Activated CD4-positive, alpha-beta T cell treated with anti-CD3 and anti-CD28 coated beads for 24 hours (primary cell): ENCODE data around the gene PRKCB.
"Not testable (repeated sequence)": the region's sequence is repeated elsewhere in the genome, so short reads cannot be mapped to it uniquely, and the experiment has no call there.

ENCODE experiments used
- DNase-seq, 2 donors: peaks; one replicate each; pipeline ENCODE4 v3.0.0-alpha.2; 2020; ENCODE audit warnings: low read depth in 2 of 2

The PRKCB gene

DNA sequence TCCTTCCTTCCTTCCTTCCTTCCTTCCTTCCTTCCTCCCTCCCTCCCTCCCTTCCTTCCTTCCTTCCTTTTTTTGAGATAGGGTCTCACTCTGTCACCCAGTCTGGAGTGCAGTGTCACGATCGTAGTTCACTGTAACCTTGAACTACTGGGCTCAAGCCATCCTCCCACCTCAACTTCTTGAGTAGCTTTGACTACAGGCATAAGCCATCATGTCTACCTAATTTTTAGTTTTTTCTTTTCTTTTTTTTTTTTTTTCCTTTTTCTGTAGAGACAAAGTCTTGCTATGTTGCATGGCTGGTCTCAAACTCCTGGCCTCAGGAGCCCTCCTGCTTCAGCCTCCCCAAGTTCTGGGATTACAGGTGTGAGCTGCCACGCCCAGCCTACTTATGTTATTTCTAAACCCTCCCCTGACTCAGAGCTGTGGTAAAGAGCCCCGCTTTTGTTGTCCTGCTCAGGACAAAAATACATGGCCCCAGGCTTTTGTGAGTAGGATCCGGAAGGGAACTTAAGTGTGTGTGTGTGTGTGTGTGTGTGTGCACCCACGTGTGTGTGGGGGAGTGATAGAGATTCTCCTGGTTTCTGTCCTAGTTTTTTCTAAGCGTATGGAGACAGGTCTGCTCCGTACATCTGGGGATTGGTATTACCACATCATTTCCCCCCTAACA, 67.1 kb downstream of the PRKCB start:
- DNase-seq, result no peak

- DNase-seq, result no peak
Measured at GRCh38 chr16:23905027-23905426, 69.2 kb downstream of the PRKCB start.

DNA sequence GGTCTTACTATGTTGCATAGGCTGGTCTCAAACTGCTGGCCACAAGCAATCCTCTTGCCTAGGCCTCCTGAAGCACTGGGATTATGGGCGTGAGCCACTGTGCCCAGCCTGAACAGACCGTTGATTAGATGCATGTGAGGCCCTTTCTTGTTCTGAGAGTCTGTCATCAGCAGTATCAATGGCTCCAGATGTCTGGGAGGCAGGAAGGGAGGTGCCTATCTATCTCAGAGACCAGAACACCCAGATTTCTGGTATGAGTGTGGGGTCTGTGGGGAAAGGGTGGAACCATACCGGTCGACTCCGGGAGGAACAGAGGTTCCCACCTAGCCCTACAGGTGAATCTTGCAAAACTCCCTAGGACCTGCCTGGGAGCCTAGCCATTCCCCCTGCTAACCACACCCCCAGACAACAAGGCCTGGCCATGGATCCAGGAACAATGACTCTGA, 71.7 kb downstream of the PRKCB start:
- DNase-seq, result no peak

GRCh38 chr16:23907903-23908302, 72.1 kb downstream of the PRKCB start:
- DNase-seq, result no peak

DNA sequence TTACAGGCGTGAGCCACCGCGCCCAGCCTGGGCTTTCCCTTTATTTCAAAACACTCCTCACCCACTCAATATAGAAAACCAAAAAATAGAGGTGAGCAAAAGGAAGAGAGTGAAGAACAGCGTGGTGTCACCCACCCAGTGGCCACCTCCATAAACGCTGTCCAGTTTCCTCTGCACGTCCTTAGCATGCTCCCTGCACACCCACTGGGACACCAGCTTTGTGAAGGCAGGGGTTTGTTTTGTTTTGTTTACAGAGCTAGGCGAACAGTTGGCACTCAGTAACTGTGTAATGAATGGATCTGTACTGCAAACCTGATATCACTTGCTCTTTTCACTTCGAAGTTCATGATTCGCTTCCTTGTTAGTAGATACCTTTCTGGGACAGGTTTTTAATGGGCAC, 73.0 kb downstream of the PRKCB start:
- DNase-seq, result no peak

DNA sequence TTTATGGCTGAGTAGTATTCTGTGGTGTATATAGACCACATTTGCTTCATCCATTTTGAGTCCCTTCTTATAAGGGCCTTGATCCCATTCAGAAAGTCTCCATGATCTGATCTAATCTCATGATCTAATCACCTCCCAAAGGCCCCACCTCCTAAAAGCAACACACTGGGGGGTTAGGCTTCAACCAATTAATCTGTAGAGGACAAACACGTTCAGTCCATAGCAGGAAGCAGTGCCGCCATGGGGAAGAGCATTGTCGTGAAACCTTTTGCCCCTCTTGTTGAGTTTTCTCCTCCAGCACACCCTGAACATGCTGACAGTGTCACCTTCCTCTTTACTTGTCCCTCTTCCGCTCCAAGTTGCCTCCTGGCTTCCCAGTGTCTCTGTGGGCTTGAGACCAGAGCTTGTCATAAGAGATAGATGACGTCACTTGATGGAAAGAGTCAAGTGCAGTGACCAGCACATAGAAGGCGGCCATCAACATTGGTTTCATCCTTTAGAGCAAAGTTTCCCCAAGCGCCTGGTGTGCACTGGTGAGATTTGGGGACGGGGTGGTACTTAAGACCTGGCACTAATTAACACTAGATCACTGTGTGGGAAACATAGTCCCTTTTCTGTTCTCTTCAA, 74.1 kb downstream of the PRKCB start:
- no peak for DNase-seq

DNA sequence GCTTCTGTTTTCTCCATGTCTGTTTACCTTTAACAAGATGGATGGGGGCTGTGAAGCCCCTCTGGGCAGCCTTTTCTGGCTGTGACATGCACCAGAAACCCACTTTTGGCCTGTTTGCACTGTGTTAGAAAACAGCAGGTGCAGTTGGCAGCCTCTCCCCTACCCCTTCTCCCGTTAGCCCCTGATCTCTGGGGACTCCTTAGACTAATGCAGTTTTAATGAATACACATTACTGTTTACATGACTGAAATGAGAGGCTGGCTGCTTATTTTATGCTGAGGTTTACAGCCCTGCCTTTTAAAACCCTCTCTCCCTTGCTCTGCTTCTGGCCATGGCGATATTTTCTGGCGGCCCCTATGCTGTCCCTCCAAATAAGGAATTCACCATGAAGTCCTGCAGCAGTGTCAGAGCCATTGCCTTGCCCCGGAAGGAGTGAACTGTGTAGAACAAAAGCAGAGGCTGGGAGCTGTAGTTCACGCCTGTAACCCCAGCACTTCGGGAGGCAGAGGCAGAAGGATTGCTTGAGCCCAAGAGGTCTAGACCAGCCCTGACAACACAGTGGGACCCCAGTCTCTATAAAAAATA, 79.3 kb downstream of the PRKCB start:
- no peak for DNase-seq

GRCh38 chr16:23916552-23916951, 80.8 kb downstream of the PRKCB start:
- not testable (repeated sequence) for DNase-seq

DNA sequence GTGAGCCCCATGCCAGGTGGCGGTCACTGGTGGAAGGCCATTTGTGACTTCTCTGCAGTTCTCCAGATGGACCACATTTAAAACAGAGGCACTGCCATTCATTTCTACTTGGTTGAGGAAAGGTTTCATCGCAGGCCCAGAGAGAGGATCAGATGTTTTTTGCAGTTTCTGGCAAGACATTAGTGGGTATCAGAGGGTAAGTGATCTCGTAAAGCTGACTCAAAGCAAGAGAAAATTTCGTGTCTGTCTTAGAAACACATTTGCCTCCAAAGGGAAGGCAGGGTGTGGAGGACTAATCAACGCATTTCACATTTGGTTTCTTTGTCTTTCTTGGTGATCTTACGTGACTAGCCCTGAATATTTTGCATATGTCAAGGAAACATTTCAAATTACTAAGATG, 81.8 kb downstream of the PRKCB start:
- DNase-seq, result no peak

DNA sequence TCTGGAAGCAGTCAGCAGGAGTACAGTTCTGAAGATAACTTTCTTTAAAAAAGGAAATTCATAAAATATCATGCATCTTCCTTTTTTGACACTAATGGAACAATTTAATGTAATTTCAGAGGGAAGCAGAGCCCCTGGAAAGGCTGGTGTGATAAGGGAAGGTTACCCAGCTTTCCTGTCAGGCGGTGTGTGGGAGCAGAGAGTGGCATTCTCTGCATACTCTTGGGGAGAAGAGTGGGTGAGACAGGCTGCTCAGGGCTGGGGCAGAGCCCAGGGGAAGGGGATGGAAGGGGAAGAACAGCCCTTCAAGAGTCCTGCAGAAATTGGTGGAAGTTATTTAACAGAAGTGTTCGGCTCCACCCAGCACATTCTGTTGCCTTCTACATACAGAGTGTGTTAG, 84.7 kb downstream of the PRKCB start:
- no peak for DNase-seq

DNA sequence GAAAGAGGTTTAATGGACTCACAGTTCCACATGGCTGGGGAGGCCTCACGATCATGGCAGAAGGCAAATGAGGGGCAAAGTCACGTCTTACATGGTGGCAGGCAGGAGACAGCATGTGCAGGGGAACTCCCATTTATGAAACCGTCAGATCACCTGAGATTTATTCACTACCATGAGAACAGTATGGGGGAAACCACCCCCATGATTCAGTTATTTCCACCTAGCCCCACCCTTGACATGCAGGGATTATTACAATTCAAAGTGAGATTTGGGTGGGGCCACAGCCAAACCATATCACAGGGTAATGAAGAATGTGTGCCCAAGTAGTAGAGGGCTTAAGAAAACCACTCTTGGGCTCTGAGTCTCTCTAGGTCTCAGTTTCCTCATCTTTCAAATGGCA, 85.1 kb downstream of the PRKCB start:
- DNase-seq, result peak; percentile 4 to 14

GRCh38 chr16:23922406-23922805, 86.6 kb downstream of the PRKCB start:
- no peak for DNase-seq

GRCh38 chr16:23924128-23924527, 88.3 kb downstream of the PRKCB start:
- no peak for DNase-seq

GRCh38 chr16:23927796-23928195, 92.0 kb downstream of the PRKCB start:
- no peak for DNase-seq

GRCh38 chr16:23929237-23929636, 93.5 kb downstream of the PRKCB start:
- DNase-seq, result no peak

DNA sequence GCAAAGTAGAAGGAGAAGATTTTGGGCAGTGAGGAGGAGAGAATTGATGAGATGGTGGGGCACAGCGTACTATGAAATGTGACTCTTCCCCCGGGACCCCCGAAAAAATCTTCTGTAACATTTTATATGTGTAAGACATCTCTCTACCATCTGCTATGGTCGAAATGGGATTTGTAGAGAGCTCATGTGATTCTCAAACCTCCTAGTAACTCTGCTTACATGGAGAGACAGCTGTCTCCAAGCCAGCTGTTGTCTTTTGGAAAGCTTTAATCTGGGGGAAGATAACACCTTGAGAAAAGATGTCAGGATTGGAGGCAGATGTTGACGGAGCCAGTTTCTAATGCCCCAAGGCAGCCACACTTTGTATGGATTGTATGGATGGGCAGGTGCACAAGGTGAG, 94.1 kb downstream of the PRKCB start:
- no peak for DNase-seq

- no peak for DNase-seq
Measured at GRCh38 chr16:23930791-23931190, 95.0 kb downstream of the PRKCB start.

GRCh38 chr16:23931199-23931598, 95.4 kb downstream of the PRKCB start:
- no peak for DNase-seq

GRCh38 chr16:23933650-23934049, 97.9 kb downstream of the PRKCB start:
- DNase-seq, result not testable (repeated sequence)

GRCh38 chr16:23934610-23935236, 98.9 kb downstream of the PRKCB start:
- no peak for DNase-seq

GRCh38 chr16:23940111-23940510, 104.3 kb downstream of the PRKCB start:
- DNase-seq, result no peak

DNA sequence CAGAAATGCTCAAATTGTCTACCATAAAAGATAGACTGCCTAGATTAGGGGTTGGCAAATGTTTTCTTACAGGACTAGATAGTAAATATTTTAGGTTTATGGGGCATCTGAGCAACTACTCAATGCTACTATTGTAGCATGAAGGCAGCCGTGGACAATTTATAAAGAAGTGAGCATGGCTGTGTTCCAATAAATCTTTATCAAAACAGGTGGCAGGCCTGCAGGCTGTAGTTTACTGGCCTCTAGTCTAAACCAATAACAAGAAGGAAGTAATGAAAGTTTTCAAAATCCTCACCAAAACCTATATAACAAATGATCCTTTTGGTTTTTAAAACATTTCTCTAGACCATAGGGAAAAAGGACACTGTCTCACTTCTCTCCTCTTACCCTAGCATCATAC, 105.2 kb downstream of the PRKCB start:
- no peak for DNase-seq
